Measurements from ENCODE around the gene FABP2. TPM values are rescaled to one million over a fixed set of nuclear protein-coding genes. Genes with fewer than 3 reads are reported as not detected.
A peak's percentile ranks its signal among the peaks of the same experiment; 100 is the strongest.
"Not testable (repeated sequence)": the region's sequence is repeated elsewhere in the genome, so short reads cannot be mapped to it uniquely, and the experiment has no call there.

Gene FABP2
- not detected for total RNA-seq

DNA sequence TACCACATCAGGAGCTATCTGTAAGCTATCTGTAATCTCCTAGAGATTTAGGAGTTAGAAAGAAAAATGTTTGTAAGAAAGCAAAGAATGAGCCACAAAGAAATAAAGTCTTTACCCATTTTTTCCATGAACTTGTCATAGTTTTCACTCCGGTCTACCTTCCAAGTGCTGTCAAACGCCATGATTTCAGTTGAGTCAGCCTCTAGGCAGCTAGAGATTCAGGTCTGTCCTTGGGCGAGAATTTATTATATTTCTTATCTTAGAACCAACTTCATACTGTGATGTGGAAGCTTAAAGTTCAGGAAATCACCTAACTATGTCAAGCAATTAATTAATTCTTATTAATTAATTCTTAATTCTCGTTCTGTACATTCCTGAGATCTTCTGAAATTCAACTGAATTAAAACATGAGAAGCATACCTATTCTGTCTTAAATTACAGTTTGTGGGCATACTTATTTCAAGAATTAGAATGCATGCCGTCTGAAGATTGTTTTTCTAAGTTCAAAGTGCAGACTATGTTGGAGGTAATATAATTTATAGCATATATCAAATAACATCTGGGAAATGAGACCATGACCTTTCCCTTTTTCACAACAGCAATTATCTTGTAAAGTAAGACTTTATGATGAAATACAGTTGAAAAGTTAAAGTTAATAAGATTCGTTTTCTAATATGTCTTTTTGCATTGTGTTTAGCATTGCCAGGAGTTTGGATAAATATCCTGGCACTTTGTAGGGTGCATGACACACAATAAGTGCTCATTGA is at the start of gene FABP2:
Gene FABP2, minus strand, starts transcription at position 218 of the 767 bp plus-strand sequence. Its CDS starts 36 bp downstream, at position 182.
- no peaks in the 10 kb centered on the region for H3K4me1 ChIP-seq
- TF ChIP-seq, protein P1, sequence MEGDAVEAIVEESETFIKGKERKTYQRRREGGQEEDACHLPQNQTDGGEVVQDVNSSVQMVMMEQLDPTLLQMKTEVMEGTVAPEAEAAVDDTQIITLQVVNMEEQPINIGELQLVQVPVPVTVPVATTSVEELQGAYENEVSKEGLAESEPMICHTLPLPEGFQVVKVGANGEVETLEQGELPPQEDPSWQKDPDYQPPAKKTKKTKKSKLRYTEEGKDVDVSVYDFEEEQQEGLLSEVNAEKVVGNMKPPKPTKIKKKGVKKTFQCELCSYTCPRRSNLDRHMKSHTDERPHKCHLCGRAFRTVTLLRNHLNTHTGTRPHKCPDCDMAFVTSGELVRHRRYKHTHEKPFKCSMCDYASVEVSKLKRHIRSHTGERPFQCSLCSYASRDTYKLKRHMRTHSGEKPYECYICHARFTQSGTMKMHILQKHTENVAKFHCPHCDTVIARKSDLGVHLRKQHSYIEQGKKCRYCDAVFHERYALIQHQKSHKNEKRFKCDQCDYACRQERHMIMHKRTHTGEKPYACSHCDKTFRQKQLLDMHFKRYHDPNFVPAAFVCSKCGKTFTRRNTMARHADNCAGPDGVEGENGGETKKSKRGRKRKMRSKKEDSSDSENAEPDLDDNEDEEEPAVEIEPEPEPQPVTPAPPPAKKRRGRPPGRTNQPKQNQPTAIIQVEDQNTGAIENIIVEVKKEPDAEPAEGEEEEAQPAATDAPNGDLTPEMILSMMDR (IDR thresholded peaks at IDR 0.05) = no peak
- no peak for TF ChIP-seq POLR2A (IDR thresholded peaks at IDR 0.05)
- no peaks in the 10 kb centered on the region for H3K9me3 ChIP-seq
- WGBS, 2 donors = 81 to 83% methylated on average over 6 of the region's 6 CpGs
- H3K27ac ChIP-seq = no peak within 1 kb of the TSS
- DNase-seq = no peak
- intact Hi-C loops (cut with DNase I) = no loop called here
- no peak within 1 kb of the TSS for H3K4me3 ChIP-seq (replicated peaks in 1 of 3)
- no peaks in the 10 kb centered on the region for H3K27me3 ChIP-seq
- H3K36me3 ChIP-seq = no peaks in the 10 kb centered on the region

DNA sequence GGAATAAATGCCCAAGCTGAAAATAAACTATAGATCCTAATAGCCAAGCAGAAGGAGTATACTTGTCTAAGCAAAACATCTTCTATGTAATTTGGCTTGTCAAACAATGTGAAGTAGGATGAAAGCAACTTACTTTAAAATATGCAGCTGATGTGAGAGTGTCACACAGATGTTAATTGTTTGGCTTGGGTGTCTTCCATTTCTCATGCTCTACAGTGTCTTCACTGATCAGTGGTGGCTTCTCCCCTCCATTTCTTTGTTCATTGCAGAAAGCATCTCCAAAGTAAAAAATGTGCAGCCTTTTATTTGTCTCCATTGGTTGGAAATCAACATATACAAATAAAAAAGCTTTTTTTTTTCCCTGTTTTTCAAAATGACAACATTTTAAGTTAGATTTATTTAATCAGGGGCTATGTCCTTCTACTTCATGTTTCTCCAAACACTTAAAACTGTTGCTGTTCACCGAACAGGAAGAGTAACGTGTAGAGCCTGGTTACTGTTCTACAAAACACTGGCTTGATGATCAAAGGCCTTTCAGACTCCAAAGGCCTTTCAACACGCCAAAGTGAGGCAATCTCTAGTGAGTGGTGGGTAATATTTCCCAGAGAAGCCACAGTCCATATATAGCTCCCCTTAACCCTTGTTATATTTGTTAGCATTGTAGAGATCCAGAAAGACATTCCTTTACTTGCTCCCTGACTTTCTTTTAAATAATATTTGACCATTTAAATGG is 49.2 kb upstream of the FABP2 start:
- H3K27me3 ChIP-seq; H3K4me1 ChIP-seq; H3K9me3 ChIP-seq; H3K27ac ChIP-seq; H3K4me3 ChIP-seq (replicated peaks in 1 of 3); H3K36me3 ChIP-seq; intact Hi-C loops (cut with DNase I); DNase-seq: not testable (repeated sequence)
- 29 to 54% methylated on average over 3 of the region's 3 CpGs for WGBS, 2 donors

DNA sequence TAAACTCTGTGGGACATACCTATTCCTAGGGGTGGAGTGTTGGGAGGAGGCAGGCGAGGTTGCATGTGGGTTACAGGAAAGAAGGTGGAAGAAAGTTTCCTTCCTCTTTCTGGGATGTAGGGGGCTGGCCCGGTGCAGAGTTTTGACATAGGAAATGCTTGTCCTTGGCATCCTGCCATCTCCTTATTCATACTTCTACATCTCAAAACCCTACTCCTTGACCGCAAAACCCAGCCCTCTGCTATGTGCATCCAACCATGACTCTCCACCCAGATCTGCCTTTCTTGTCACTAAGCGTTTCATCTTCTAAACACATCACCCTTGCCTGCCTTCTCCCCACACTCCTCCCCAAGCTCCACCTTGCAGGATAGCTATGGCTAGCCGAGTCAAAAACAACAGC is 48.5 kb upstream of the FABP2 start:
- H3K4me3 ChIP-seq (replicated peaks in 1 of 3); H3K27ac ChIP-seq; H3K4me1 ChIP-seq; H3K36me3 ChIP-seq; intact Hi-C loops (cut with DNase I); H3K27me3 ChIP-seq; H3K9me3 ChIP-seq: not testable (repeated sequence)
- DNase-seq = peak; percentile 6 to 10
- WGBS, 2 donors = 15 to 19% methylated on average over 5 of the region's 5 CpGs

DNA sequence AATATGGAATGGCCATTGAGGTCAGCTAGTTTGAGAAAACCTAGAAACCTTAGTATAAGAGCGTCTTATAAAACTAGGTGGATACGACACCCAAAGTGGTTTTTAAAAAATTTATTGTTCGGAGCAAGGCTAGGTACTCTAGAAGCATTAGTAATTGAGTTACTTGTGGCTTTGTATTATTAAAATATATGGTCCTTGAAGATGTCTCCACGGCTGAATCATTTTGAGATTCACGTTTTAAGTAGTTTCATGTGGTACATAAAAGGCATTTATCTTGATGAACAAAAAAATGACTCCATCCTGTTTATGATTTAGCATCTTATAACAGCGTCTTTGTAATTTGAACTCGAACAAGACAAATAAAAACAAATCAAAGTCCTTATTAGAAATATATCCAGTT is 44.9 kb upstream of the FABP2 start:
- intact Hi-C loops (cut with DNase I); H3K36me3 ChIP-seq; H3K4me3 ChIP-seq (replicated peaks in 1 of 3); H3K27me3 ChIP-seq; DNase-seq; H3K27ac ChIP-seq; H3K9me3 ChIP-seq; H3K4me1 ChIP-seq: not testable (repeated sequence)
- WGBS, 2 donors = 61 to 63% methylated on average over 7 of the region's 7 CpGs

DNA sequence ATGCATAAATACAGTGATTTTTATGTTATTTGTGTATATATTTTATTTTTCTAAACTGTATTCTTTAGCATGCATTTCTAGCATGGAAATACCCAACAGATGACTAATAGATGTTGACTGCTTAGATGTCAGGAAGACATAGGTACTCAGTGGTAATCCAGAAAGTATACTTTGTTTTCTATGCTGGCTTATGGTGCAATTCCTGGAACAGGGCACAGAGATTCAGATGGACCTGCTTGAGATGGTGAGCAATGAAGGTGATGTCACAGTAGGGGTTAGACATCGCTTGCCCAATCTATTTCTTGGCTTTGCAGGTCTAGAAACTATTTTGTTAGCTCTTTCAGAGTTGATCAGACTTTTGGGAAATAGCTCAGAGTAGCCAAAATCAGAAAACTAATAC is 42.3 kb upstream of the FABP2 start:
- H3K27me3 ChIP-seq; DNase-seq; intact Hi-C loops (cut with DNase I); H3K4me3 ChIP-seq (replicated peaks in 1 of 3); H3K36me3 ChIP-seq; H3K9me3 ChIP-seq; H3K27ac ChIP-seq; H3K4me1 ChIP-seq: not testable (repeated sequence)
- 100% methylated on average over 1 of the region's 1 CpG for WGBS, 2 donors

DNA sequence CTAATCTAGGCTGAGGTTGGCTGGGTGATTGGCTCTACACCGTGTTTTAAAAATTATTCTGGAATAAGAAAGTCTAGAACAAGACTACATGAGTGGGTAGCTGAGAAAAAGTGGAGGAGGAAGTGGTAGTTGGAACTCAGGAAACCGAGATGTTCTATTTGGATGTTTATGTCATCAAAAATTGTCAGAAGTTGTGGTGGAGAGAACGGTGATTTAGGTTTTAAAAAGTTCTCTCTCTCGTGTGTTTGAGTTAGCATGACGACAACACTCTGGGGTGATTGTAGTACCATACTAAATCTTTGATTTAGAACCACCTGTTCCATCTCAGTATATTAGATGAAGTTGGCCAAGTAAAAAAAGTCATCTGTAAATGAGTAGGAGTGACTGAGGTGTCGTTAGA is 41.4 kb upstream of the FABP2 start:
- WGBS, 2 donors = 81 to 84% methylated on average over 6 of the region's 6 CpGs
- H3K4me1 ChIP-seq; H3K27me3 ChIP-seq; H3K4me3 ChIP-seq (replicated peaks in 1 of 3); intact Hi-C loops (cut with DNase I); H3K27ac ChIP-seq; H3K9me3 ChIP-seq; DNase-seq; H3K36me3 ChIP-seq: not testable (repeated sequence)

DNA sequence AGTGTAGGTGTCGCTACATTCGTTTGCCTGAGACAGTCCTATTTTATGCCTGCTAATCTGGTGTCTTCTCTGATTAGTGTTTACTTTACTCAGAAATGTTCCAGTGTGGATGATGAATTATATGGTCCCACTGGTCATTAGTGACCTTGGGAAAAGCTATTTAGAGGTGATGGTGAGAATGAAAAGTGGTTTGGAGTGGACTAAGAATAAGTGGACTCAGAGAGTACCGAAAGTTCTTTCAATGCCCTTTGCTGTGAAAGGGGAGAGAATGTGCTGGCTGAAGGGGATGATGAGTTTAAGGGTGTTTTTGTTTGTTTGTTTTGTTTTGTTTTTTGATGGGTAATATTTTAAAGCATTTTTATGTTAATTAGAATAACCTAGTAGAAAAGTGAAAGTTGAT is 40.5 kb upstream of the FABP2 start:
- H3K27ac ChIP-seq; DNase-seq; H3K36me3 ChIP-seq; H3K27me3 ChIP-seq; intact Hi-C loops (cut with DNase I); H3K4me1 ChIP-seq; H3K9me3 ChIP-seq; H3K4me3 ChIP-seq (replicated peaks in 1 of 3): not testable (repeated sequence)
- WGBS, 2 donors = 87 to 92% methylated on average over 3 of the region's 3 CpGs

DNA sequence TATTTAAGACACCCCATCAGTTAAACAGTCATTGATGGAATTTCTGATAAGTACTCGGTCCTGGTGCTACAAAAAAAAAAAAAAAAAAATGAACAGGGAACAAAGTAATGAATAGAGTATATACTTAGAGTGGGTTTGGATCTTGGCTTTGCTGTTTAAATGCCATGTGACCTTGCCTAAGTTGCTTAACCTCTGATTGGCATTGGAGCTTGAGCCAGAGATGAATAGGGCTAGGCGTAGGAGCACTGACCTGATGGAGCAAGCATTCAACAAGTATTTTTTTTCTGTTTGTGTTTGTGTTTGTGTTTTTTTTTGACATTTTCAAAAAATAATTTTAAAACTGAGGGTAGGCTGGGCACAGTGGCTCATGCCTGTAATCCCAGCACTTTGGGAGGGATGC is 37.9 kb upstream of the FABP2 start:
- 78 to 83% methylated on average over 2 of the region's 2 CpGs for WGBS, 2 donors
- H3K4me3 ChIP-seq (replicated peaks in 1 of 3); H3K27ac ChIP-seq: not testable (repeated sequence)

DNA sequence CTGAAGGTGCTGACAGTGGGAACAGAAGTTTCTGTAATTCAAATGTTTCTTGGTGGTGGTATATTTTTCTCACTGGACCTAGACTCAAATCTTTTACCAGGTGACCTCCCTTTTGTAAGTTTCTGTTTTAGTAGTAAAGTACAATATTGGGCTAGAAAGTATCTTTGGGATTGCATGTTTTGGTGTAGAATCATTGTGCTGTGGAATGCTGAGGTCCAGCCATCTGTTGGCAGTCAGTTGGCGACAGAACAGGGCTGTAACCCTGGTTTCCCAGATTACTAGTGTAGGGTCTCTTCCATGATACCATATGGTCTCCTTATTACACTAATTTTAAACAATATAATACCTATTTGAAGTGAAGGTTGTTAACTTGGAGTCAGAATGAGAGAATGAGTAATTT is 34.9 kb upstream of the FABP2 start:
- H3K4me3 ChIP-seq (replicated peaks in 1 of 3); H3K27ac ChIP-seq; H3K36me3 ChIP-seq; H3K4me1 ChIP-seq; H3K27me3 ChIP-seq; H3K9me3 ChIP-seq; intact Hi-C loops (cut with DNase I); DNase-seq: not testable (repeated sequence)
- WGBS, 2 donors = 94 to 100% methylated on average over 1 of the region's 1 CpG

More for the DNA sequence above, 37.9 kb upstream of the FABP2 start:
- H3K36me3 ChIP-seq; intact Hi-C loops (cut with DNase I); H3K4me1 ChIP-seq; H3K9me3 ChIP-seq; H3K27me3 ChIP-seq; DNase-seq: not testable (repeated sequence)

DNA sequence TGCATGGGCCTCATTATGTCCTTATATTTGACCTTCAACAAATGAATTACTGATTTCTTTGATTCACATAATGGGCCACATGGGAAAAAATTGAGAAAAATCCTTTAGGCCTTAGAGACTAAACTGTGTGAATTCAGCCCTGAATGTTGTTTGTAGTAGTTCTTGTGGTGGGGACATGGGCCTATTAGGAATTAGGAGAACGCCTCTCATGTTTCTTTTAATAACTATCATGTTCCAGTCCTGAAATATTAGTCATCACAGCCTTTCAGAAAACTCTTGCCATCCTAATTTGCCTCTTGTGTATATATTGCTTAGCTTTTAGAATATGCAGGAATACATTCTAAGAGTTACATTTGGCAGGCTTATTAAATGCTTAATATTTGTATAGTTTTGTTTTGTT is 34.1 kb upstream of the FABP2 start:
- H3K27me3 ChIP-seq; H3K9me3 ChIP-seq; H3K4me3 ChIP-seq (replicated peaks in 1 of 3); H3K4me1 ChIP-seq; DNase-seq; H3K27ac ChIP-seq; H3K36me3 ChIP-seq; intact Hi-C loops (cut with DNase I): not testable (repeated sequence)
- WGBS, 2 donors = 55 to 67% methylated on average over 1 of the region's 1 CpG

DNA sequence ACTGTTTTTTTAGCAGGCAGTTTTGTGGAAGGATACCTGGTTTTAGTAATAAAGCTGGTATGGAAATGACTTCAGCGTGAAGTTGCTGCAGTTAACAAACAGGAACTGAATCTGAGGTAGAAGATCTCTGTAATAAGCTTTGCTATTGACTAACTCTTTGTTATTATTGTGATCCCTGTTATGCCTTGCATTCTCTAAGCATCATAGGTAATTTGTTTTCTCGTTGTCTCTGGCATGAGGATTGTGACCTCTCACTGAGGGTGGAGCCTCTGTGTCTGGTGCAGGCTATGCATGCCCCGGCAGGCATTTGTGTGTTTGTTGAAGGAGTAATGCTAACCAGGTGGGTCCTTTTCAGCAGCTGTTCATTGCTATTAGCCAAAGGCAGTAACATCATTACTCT is 31.4 kb upstream of the FABP2 start:
- H3K9me3 ChIP-seq; H3K27ac ChIP-seq; H3K4me3 ChIP-seq (replicated peaks in 1 of 3); DNase-seq; H3K36me3 ChIP-seq; intact Hi-C loops (cut with DNase I); H3K4me1 ChIP-seq; H3K27me3 ChIP-seq: not testable (repeated sequence)
- 59 to 73% methylated on average over 2 to 3 of the region's 3 CpGs for WGBS, 2 donors

DNA sequence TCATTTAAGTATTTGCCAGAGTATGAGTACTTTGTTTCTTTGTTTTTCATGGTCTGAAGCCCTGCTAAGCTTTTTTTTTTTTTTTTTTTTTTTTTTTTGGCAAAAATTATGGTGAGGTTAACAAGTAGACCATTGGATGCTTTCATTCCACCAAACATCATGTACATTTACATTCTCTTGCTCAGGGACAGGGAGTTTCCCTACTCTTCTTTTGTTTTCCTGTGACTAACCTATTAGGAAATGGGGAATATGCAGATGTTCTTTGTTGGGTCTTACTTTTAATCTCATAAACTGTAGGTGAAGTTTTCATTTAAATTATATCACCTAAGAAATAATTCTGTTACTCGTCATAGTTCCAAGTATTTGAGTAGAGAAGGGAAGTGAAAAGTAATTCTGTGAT is 26.2 kb upstream of the FABP2 start:
- H3K4me1 ChIP-seq; H3K9me3 ChIP-seq; H3K4me3 ChIP-seq (replicated peaks in 1 of 3); H3K36me3 ChIP-seq; H3K27me3 ChIP-seq; DNase-seq; intact Hi-C loops (cut with DNase I); H3K27ac ChIP-seq: not testable (repeated sequence)
- 84 to 89% methylated on average over 1 of the region's 1 CpG for WGBS, 2 donors

Measured in thyroid gland (tissue), 4 donors.